Kidney (tissue), 14 donors: Measurements from ENCODE around the gene NDUFB2. TPM values are rescaled to one million over a fixed set of nuclear protein-coding genes. Genes with fewer than 3 reads are reported as not detected.
"Not testable (repeated sequence)": the region's sequence is repeated elsewhere in the genome, so short reads cannot be mapped to it uniquely, and the experiment has no call there.

Source experiments
- DNase-seq, 5 donors: peaks; one replicate each; pipeline ENCODE4 v3.0.0-alpha.2; 2013 to 2020
- FAIRE-seq: peaks from 2 replicates; lab custom pipeline; 2012; peaks lifted over from hg19 to GRCh38; lab: Jason Lieb, UNC
- H3K27ac ChIP-seq, 2 donors: one replicate each; pipeline ENCODE4 v1.7.0; 2013; ENCODE audit warnings: low read depth in 2 of 2, low read length in 2 of 2, inconsistent platforms in 1 of 2
- H3K27me3 ChIP-seq: one replicate; pipeline ENCODE4 v1.7.1; 2013; ENCODE audit warnings: low read length, inconsistent platforms; ENCODE audit not compliant: control insufficient read depth, insufficient read depth
- H3K36me3 ChIP-seq, 3 donors: one replicate each; pipeline versions ENCODE4 v1.7.0 to v1.7.1; 2013; ENCODE audit warnings: low read length in 3 of 3, control low read depth in 1 of 3, inconsistent platforms in 1 of 3; ENCODE audit not compliant: insufficient read depth in 3 of 3, control insufficient read depth in 2 of 3
- H3K4me1 ChIP-seq, 3 donors: one replicate each; pipeline versions ENCODE4 v1.7.0 to v1.7.1; 2013; ENCODE audit warnings: low read length in 3 of 3, inconsistent platforms in 1 of 3, low read depth in 1 of 3; ENCODE audit not compliant: control insufficient read depth in 2 of 3, insufficient read depth in 2 of 3
- H3K4me3 ChIP-seq, 3 donors: one replicate each; pipeline versions ENCODE4 v1.7.0 to v1.8.1; 2013; ENCODE audit warnings: low read length in 3 of 3, control low read depth in 1 of 3, inconsistent platforms in 1 of 3
- H3K9ac ChIP-seq, 3 donors: one replicate each; pipeline versions ENCODE4 v1.7.0 to v1.7.1; 2013; ENCODE audit warnings: low read length in 3 of 3, control low read depth in 1 of 3, inconsistent platforms in 1 of 3
- H3K9me3 ChIP-seq, 3 donors: one replicate each; pipeline versions ENCODE4 v1.7.0 to v1.7.1; 2013; ENCODE audit warnings: low read length in 3 of 3, control low read depth in 1 of 3, inconsistent platforms in 1 of 3; ENCODE audit not compliant: control insufficient read depth in 2 of 3, insufficient read depth in 1 of 3
- CTCF ChIP-seq: IDR thresholded peaks from 3 replicates; pipeline ENCODE4 v1.5.1; 2012; ENCODE audit warnings: mild to moderate bottlenecking, moderate library complexity, borderline replicate concordance; ENCODE audit not compliant: insufficient read depth; ENCODE audit errors: extremely low read depth
- intact Hi-C: fragments of 100-400 bp; cut with DNase I; formaldehyde crosslinking; loops from one replicate; pipeline ENCODE4 v1.11.1; 2022
- polyA plus RNA-seq: library from polyadenylated mRNA; stranded (reverse); fragments of 350-450 nt; fragmentation: Illumina TruSeq; extraction: RNeasy Lipid Tissue Mini Kit (QIAGEN cat#74804); gene quantifications from one replicate; pipeline ENCODE4 v1.2.3, GENCODE V29; 2014; ENCODE audit warnings: low read depth, low replicate concordance; ENCODE audit not compliant: insufficient read depth
- total RNA-seq: library from RNA; stranded (reverse); fragmentation: NEBNext Ultra II Directional; extraction: Animal tissue kit (Norgen Biotek cat#: 25700); gene quantifications from one replicate; pipeline ENCODE4 v1.2.1, GENCODE V29; 2021
- donor health status: control.
- donor health status: control.
- donor health status: control.
- donor health status: control.
- donor health status: control.
- donor health status: DM: yes; HTN: yes; CAD: no.
- donor health status: Normal renal cell carcinoma (clear cell type).

Gene NDUFB2
- total and polyA plus RNA-seq, 2 donors from 2014 or later = 255 to 998 TPM

GRCh38 chr7:140669352-140669751 lies 27.2 kb upstream of the NDUFB2 start:
- H3K4me3 ChIP-seq = no peak overlapping the region
- intact Hi-C loops = no loop called here
- H3K36me3 ChIP-seq = no peaks in the 10 kb centered on the region
- no peaks in the 10 kb centered on the region for H3K27me3 ChIP-seq
- no peaks in the 10 kb centered on the region for H3K9me3 ChIP-seq
- peaks cover 0 to 10% (median 0%) of the 10 kb centered on the region in 3 donors for H3K4me1 ChIP-seq
- no peak overlapping the region for H3K27ac ChIP-seq
- DNase-seq (no peak), FAIRE-seq (no peak)
- no peak overlapping the region for H3K9ac ChIP-seq
- TF ChIP-seq CTCF = no peak

GRCh38 chr7:140669862-140670261 lies 26.6 kb upstream of the NDUFB2 start:
- H3K36me3 ChIP-seq, FAIRE-seq, H3K27ac ChIP-seq, intact Hi-C loops, H3K9ac ChIP-seq, H3K9me3 ChIP-seq, H3K27me3 ChIP-seq, H3K4me3 ChIP-seq, DNase-seq: not testable (repeated sequence)
- H3K4me1 ChIP-seq = peaks cover 0 to 12% (median 0%) of the 10 kb centered on the region in 3 donors

- no peak for TF ChIP-seq CTCF
- Histone ChIP-seq H3K9me3 (no peaks in the 10 kb centered on the region), H3K27me3 (no peaks in the 10 kb centered on the region), H3K4me1 (peaks cover 0 to 14% (median 0%) of the 10 kb centered on the region in 3 donors), H3K27ac (no peak overlapping the region), H3K9ac (no peak overlapping the region), H3K4me3 (no peak overlapping the region), H3K36me3 (no peaks in the 10 kb centered on the region)
- intact Hi-C loops = no loop called here
- DNase-seq (no peak), FAIRE-seq (no peak)
Measured at GRCh38 chr7:140670343-140670935, 26.1 kb upstream of the NDUFB2 start.

GRCh38 chr7:140671966-140672365 lies 24.5 kb upstream of the NDUFB2 start:
- Histone ChIP-seq H3K27me3 (no peaks in the 10 kb centered on the region), H3K36me3 (no peaks in the 10 kb centered on the region), H3K27ac (no peak overlapping the region), H3K4me1 (peaks cover 0 to 18% (median 0%) of the 10 kb centered on the region in 3 donors), H3K9ac (no peak overlapping the region), H3K9me3 (no peaks in the 10 kb centered on the region), H3K4me3 (peak overlapping the region in 1 of 3 donors; percentile 52)
- no peak for TF ChIP-seq CTCF
- DNase-seq (peak in 1 of 5 donors; percentile 64), FAIRE-seq (no peak)
- intact Hi-C loops = no loop called here
